SK-MEL-5 (cell line): ENCODE measurements around the gene SKI. TPM values are rescaled to one million over a fixed set of nuclear protein-coding genes. Genes with fewer than 3 reads are reported as not detected.

ENCODE experiments used
- DNase-seq: peaks from one replicate; pipeline ENCODE4 v3.0.0-alpha.2; 2016; ENCODE audit warnings: low read depth, low spot score
- in situ Hi-C: cut with HindIII; loops from 2 replicates; pipeline ENCODE4 v1.10.0; 2016; ENCODE audit warnings: low sequenced_read_pairs, high pct_unique_total_duplicates, low pct_unique_long_range_greater_than_20kb
- total RNA-seq: library from RNA; depleted of rRNA; stranded (reverse); fragments of >200 nt; shearing (Covaris generic); gene quantifications from 2 replicates; pipeline ENCODE4 v1.2.3, GENCODE V29; 2014

Gene SKI
- total RNA-seq, 1 experiment from 2014 or later = 3.9 TPM

GRCh38 chr1:2221271-2221670 is 6.8 kb upstream of the SKI start:
- no peak for DNase-seq
- in situ Hi-C loops = no loop called here

DNA sequence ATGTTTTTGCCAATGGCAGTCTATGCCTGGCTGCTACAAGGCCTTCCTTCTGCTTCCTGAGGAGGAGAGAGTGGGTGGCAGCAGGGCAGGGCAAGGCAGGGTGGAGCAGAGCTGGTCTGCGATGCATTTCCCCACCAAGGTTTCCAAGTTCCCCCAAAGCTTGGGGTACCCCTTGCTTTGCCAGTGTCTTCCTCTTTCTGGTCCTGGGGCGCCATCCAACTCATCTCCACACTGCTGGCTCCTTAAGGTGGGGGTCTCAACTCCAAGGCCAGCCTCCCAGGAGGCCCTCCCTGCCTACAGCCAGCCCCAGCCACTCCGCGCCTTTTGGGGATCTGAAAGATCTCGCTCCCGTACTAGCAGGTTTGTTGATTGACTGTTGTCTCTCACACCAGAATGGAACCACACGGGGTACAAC is 3.9 kb upstream of the SKI start:
- no peak for DNase-seq
- in situ Hi-C loops = no loop called here

DNA sequence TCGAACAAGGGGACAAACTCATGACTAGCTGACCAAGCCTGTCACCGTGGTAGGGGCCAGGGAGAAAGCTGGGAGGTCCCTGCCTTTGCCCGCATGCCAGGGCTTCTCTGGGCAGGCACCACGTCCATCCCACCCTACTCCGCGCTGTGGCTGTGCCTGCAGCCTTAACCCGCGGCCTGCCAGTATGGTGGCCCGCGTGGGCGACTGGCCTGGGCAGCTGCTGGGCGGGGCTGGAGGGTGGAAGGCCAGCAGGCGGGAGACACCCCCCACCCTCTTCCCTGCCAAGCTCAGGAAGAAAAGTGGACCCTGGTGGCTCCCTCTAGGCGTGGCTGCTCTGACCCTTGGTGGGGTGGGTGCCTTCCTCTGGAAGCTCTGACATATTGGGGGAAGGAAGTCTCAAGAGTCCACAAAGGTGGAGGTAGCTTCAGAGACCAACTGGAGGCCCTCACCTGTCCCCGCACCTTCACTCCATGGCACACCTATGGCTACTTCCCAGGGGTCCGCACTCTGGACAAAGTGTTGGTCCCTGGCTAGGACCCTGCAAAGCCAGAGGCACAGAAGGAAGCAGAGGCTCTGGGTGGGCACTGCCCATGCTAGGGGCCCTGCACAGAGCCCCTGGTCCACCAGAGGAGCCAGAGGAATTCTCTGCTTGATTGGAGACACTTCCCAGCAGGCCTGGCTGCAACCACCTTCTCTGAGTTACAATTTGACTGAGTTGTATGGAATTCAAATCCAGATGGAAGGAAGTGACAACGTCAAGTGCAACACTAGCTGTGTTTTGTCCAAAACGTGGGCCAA is 3.3 kb upstream of the SKI start:
- no peak for DNase-seq
- in situ Hi-C loops = no loop called here

- DNase-seq = no peak
- in situ Hi-C loops = no loop called here
These were observed 1.4 kb upstream of the SKI start for GRCh38 chr1:2226525-2227345.

DNA sequence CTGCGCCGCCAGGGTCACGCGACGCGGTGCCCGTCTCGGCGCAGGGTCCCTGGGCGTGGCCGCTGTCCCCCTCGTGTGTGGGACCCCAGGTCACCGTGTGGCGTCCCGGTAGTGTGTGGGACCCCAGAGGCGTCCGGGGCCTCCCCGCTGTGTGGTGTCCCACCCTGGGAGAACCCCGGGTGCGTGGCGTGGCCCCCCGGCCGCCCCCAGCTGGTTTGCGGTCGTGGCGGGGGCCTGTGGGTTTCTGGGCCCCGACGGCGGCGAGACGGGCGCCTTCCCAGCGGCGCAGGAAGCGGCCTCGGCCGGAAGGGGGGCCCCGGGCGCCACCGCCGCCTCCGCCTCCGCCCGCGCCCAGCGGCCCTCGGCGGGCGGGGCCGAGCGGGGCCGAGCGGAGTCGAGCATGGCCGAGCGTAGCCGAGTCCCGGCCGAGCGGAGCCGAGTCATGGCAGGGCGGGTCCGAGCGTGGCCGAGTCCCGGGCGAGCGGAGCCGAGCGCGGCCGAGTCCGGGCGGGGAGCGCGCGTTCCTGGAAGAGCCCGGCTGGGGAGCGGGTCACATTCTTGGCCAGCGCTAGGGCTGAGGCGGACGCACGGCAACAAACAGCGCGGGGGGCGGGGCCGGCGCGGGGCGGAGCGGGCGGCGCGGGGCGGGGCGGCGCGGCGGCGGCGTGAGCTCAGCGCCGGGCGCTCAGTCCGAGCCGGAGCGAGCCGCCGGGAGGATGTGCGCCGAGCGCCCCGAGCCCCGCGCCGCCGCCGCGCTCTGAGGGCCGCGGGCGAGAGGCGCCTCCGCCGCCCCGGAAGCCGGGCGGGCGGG is 568 bp upstream of the SKI start:
- in situ Hi-C loops = no loop called here
- peak; percentile 94 for DNase-seq

DNA sequence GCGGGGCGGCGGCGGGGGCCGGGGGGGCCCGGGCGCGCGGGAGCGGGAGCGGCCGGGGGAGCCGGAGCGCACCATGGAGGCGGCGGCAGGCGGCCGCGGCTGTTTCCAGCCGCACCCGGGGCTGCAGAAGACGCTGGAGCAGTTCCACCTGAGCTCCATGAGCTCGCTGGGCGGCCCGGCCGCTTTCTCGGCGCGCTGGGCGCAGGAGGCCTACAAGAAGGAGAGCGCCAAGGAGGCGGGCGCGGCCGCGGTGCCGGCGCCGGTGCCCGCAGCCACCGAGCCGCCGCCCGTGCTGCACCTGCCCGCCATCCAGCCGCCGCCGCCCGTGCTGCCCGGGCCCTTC is 546 bp downstream of the SKI start:
- in situ Hi-C loops = no loop called here
- DNase-seq = no peak

DNA sequence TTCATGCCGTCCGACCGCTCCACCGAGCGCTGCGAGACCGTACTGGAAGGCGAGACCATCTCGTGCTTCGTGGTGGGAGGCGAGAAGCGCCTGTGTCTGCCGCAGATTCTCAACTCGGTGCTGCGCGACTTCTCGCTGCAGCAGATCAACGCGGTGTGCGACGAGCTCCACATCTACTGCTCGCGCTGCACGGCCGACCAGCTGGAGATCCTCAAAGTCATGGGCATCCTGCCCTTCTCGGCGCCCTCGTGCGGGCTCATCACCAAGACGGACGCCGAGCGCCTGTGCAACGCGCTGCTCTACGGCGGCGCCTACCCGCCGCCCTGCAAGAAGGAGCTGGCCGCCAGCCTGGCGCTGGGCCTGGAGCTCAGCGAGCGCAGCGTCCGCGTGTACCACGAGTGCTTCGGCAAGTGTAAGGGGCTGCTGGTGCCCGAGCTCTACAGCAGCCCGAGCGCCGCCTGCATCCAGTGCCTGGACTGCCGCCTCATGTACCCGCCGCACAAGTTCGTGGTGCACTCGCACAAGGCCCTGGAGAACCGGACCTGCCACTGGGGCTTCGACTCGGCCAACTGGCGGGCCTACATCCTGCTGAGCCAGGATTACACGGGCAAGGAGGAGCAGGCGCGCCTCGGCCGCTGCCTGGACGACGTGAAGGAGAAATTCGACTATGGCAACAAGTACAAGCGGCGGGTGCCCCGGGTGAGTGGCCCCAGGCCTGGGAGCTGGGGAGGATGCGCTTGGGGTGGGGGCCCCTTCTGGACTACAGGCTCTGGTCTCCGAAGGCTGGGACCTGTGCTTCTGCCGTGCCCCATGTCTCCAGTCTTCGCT is 1.1 kb downstream of the SKI start:
- peak; percentile 37 for DNase-seq
- in situ Hi-C loops = no loop called here

GRCh38 chr1:2229911-2230731 is 2.0 kb downstream of the SKI start:
- no peak for DNase-seq
- in situ Hi-C loops = no loop called here

- in situ Hi-C loops = no loop called here
- DNase-seq = no peak
These were observed 2.8 kb downstream of the SKI start for GRCh38 chr1:2230781-2231531.

GRCh38 chr1:2231532-2232254 is 3.6 kb downstream of the SKI start:
- DNase-seq = peak; percentile 41
- in situ Hi-C loops = no loop called here

- DNase-seq = no peak
- in situ Hi-C loops = no loop called here
These were observed 4.3 kb downstream of the SKI start for GRCh38 chr1:2232255-2232915.

DNA sequence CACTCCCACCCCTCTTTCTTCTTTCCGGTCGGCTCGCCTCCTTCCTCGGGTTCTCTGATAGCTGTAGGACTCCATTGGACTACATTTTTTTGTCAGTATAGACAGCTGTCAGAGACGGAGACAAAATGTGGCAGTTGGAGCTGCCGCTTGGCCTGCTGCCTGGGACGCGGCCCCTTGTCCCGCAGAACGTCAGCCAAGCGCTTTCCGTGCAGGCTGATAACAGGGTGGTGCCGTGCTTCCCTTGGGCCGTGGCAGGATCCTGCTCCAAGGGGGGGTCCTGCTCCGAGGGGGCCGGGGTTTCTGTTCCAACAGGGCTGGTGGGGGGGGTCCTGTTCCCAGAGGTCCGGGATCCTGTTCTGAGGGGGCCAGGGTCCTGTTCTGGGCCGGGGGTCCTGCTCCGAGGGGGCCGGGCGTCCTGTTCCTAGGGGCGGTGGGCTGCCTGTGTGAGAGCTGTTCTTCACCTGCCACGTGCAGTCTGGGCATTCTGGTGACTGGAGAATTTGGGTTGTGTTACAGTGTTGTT is 4.9 kb downstream of the SKI start:
- DNase-seq = no peak
- in situ Hi-C loops = no loop called here

DNA sequence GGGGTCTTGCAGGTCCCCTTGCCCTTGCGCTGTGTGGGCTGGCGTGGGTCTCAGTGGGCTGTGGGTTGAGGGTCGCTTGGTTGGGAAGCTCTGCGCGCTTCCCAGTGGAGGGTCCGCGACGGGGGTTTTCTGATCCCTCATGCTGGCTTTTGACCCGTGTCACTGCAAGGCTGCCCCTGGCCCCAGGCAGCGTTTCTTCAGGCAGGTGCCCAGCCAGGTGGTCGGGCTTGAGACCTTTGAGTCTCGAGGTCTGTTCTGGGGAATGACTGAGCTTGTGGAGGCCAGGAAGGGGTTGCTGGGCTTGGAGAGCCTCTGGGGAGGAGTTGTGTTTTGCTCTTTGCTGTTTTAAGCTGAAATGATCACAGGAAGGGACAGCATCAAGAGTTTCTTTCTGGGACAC is 5.3 kb downstream of the SKI start:
- DNase-seq = no peak
- in situ Hi-C loops = no loop called here

GRCh38 chr1:2233997-2234761 is 6.1 kb downstream of the SKI start:
- peak; percentile 85 for DNase-seq
- in situ Hi-C loops = no loop called here
